SHP77 treated with DMSO at 0.1 percent for 48 hours (cell line): ENCODE results near the gene KLHL29.
A peak's percentile ranks its signal among the peaks of the same experiment; 100 is the strongest.

Experiments
- DNase-seq: peaks from one replicate; lab custom pipeline; 2025; lab: John Stamatoyannopoulos, UW

KLHL29 gene

DNA sequence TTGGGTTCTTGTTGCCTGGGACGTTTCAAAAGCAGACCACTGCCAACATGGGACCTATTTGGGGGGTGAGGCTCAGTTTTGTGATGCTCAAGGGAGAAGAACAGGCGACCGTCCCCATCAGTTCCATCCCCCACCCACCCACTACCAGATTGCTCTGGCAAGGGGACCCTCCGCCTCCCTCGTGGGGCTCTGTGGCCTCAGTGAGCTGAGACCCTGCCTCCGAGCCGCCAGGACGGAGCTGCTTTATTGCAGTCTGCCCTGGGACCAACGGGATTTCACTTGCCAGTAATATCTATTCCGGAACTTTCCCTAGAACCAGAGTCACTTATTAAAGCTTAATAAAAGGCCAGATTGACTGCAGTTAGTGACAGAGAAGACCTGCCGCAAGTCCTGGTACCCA is 146.3 kb downstream of the KLHL29 start:
- DNase-seq: no peak

DNA sequence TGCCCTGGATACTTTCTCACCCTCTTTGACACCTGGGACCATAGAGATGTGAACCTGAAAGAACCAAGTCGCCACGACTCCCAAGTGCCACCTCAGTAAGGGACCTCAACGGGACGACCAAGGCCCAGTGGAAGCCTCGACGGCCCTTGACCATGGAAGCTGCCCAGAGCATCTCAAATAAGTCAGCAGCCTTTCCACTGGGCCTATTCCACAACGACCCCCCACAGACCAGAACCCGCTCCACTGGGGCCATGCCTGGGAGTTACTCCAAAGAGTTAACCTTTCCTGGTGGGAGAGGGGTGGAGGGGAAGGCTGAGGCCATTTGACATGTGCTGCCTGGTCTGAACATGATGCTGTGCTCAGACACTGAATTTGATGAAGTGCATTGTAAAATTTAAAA is 146.9 kb downstream of the KLHL29 start:
- DNase-seq: no peak

- no peak for DNase-seq
Observed at GRCh38 chr2:23532391-23533337, 147.7 kb downstream of the KLHL29 start.

DNA sequence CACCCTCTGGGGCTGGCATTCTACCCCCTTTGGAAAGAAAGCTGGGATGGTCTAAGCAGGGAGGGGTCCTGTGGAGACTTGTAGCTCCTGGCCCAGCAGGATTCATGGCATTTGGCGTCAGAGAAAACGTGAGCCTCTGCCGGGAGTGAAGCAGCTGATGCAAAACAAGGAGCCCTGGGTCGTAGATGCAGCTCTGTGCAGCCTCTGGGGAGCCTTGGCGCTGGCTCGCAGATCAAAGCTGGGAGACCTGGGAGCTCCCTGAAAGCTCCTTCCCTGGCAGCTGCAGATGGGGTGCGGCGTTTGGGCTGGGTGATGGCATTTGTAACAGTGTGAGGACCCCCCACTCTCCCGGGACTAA is 148.3 kb downstream of the KLHL29 start:
- DNase-seq: no peak

GRCh38 chr2:23534771-23535170 is 149.8 kb downstream of the KLHL29 start:
- DNase-seq: no peak

- no peak for DNase-seq
Observed at GRCh38 chr2:23536326-23536725, 151.3 kb downstream of the KLHL29 start.

DNA sequence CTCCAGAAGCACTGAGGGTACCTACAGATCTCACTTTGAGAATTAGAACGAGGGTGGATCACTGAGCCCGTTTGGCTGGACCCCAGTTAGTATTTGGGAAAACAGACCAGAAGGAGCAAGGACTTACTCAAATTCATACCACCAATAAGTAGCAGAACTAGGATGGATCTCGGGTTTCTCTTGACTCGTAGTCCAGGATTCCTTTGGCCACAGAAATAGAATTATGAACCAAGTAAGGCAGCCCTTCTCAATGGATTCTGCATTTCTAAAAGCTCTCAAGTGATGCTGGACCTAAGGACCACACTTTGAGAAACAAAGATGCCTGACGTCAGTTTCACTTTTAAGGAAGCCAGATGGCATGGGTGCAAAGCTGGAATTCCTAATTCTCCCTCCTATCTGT is 153.0 kb downstream of the KLHL29 start:
- no peak for DNase-seq

DNA sequence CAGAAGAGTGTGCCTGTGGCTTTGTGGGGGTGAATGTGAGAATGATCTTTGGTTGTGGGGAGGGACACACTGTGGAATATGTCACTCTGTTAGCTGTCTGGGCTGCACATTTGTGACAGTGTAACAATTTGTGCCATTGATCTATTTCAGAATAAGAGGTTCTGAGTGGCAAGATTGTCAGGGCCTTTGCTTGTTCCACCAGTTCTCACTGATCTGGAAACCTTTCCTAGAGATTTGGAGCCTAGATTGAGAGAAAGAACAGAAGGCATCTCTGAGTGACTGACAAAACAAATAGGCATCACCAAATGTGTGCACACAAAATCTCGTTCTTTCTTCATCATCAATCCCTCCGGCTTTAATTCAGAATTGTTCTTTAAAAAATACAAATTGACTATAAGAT is 153.6 kb downstream of the KLHL29 start:
- no peak for DNase-seq

DNA sequence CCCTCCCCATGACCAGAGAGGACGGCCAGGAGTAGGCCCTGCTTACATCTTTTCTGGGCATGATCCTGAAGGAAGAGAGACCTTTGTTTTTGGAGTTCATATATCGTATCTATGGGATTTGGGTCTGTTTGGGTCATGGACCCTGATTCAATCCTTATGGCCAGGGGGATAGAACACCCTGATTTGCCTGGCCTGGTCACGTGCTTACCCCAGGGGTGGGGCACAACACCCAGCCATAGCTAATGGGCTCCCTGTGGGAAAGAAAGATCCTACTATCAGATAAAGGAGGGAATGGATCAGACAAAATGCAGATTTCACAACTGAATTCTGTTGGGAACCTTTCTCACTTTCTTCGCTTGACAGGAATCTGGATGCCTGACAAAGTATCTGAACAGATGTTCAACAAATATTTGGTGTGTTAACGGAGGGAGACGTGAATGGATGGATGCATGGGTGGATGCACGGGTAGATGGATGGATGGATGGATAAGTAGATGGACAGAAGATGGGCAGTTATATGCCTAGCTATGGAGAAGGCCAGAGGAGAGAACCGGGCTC is 155.9 kb downstream of the KLHL29 start:
- DNase-seq: no peak

DNA sequence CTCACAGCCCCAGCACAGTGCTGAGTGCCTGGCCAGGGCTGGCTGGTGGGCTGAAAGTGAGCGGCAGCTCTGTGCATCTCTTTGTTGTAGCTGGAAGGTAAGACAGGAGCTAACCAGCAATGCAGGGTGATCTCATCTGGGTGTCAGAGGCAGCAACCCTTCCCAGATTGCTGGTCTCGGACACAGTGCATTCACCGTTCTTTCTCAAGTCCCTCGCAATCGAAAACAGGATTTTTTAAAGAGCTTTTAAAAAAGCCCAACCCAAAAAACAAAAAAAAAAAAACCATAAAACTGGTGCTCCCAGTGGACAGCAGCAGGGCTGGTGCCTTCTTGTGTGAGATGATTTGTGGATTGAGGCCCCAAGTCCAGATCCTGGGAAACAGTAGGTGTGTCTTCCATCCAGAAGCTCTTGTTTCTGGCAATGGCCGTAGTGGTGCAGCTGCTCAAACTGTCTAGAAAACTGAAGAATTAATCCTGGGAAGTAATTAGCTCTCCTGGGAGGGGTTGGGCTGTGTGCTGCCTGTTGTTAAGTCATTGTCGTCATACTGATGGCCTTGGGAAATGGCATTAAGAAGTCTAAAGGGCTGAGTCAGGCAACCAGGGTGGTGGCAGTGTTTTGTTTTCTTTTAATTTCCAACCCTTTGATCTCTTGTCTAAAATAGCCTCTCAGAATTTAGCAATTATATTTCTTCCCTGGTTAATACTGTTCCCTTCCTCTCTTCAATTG is 156.7 kb downstream of the KLHL29 start:
- peak; percentile 15 for DNase-seq

DNA sequence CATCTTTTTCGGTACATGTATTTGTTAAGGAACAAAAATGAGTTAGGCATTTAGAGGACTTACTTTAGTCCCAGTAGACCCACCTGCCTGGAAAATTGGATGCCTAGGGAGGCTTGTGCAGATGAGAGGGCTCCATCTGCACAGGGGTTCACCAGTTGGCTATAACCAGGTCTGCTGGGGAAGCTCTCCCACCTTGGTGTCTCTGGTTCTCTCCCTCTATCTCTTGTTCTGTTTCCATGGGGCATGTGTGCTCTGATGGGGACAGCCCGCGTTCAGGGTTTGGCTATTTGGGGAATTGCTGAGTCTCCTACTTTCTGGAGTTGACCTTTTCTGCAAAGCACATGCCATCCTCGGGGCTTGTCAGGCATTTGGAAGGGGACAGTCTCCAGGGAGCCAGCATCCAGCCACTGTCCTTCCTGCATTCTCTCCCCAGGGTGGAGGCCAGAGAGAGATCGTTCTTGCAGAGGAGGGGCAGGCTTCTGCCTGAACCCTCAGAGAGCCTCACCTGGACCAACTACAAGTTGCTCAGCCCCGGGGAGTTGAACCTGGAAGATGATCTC is 157.3 kb downstream of the KLHL29 start:
- DNase-seq: no peak

- no peak for DNase-seq
Observed at GRCh38 chr2:23543302-23543701, 158.3 kb downstream of the KLHL29 start.

DNA sequence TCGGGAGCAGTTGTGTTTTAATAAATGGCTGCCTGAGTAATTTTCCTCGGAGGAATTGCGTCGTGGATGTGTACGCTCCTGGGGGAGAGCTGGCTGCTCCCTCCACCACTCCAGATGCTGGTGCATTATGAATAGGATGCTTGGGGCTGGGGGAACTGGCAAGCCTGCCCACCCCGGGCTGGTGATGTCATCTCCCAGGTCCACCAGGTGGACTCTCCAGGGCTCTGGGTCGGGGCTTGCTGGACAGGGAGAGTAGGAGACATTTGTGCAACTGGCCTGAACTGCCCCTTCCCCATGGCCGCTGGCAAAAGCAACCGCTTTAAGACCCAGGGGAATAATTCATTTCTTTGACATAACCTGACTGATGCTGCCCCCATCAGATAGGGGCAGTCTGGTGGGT is 158.7 kb downstream of the KLHL29 start:
- DNase-seq: no peak

- DNase-seq: no peak
Observed at GRCh38 chr2:23544589-23545295, 159.8 kb downstream of the KLHL29 start.

DNA sequence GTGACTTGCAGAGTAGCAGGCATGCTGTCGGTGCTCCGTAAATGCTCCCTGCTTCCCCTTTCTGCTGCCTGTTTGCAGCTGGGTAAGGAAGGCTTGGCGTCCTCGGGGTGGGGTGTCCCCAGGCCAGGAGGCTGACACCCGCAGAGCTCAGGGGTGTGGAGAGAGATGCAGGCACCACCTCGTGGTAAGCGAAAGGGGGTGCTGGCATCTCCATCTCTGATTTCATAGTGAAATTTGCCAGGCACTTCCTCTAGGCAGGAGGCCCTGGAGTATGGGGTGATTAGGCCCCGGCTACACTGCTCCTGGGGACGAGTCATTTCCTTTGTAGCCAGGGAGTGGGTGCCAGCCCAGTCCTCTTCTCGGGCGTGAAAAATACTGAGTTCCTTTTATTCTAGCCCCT is 160.4 kb downstream of the KLHL29 start:
- no peak for DNase-seq

GRCh38 chr2:23545811-23546210 is 160.8 kb downstream of the KLHL29 start:
- peak; percentile 12 for DNase-seq

GRCh38 chr2:23546913-23547312 is 161.9 kb downstream of the KLHL29 start:
- DNase-seq: no peak

- peak; percentile 9 for DNase-seq
Observed at GRCh38 chr2:23547725-23548124, 162.7 kb downstream of the KLHL29 start.

- peak; percentile 50 for DNase-seq
Observed at GRCh38 chr2:23548143-23548769, 163.3 kb downstream of the KLHL29 start.

GRCh38 chr2:23549051-23549450 is 164.1 kb downstream of the KLHL29 start:
- DNase-seq: peak; percentile 91

DNA sequence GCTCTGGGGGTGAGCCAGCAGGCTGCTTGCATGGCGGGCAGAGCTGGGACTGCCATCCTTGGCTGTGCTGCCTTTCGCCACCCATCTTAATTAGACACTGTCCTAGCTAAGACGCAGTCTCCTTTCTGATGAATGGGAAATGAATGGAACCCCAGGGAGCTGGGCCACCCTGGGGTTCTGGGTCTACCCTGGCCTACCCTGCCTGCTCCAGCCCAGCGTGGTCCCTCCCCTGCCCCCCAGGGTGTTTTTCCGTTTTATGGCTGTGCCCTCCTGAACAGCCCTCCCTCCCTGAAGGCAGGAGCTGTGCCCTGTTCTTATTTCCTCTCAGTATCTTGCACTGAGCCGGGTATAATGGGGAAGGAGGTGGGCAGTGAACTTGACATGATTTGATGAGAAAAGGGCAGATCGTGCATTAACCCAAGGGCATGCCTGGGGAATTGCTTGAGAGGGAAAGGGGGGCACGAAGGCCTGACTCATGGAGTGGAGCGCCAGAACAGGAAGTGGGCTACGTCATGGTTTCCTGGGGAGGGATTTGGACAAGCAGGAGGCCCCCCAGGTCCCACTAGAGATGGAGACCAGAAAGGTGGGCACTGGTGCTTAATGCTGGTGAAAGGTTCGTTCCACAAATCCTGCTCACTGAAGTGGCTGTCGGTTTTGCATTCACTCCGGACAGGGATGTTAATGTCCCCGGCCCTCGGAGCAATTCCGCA is 165.0 kb downstream of the KLHL29 start:
- DNase-seq: peak; percentile 31
